ENCODE measurements around the gene SVBP.
A peak's percentile ranks its signal among the peaks of the same experiment; 100 is the strongest.
"Not testable (repeated sequence)": the region's sequence is repeated elsewhere in the genome, so short reads cannot be mapped to it uniquely, and the experiment has no call there.

The SVBP gene

DNA sequence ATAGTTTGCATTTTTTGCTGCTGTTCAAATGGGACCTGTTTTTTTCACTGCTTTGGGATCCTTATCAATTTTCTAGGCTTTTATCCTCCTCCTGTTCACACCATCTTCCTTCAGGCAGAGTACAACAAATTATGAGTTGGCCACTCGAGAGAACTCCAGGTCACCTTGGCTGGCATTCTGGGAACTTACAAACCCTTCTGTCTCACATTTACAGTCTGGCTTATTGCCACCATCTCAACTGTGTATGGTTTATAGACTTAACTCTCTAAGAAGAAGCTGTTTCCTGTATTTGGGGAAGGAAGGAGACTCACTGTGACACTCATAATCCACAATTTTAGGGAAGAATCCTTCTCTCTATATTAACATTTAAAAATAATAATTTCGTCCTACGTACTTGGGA lies 23.8 kb upstream of the SVBP start:
- no peak for DNase-seq

DNA sequence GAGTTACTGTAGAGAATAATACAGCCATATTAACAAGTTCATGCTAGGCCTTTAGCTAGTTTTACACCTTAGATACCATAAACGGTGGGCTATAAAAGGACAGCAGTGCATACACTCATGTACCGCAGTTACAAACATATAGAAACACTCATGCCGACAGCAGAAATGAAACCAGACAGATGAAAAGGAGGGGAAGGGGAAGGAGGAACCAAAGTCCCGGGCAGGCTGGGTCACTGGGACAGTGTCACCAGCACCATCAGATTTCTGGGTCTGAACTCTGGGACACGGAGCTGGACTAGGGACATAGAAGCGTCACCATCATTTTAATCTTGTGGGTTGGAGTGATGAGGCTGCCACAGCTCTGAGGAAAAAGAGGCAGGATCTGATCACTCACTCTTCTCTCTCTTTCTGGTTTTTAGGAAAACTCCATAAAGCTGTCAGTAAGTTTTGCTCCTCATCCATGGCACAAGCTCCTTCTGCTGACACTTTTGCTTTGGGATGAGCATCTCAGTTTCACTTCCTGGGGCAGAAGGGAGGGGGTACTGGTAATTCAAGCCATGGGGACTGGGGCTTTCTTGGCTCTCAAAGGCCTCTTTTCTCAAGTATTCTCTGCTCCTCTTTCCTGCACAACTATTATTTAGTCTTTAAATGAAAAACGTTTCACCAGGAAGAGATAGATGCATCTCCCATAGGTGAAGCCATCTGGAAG lies 21.4 kb upstream of the SVBP start:
- DNase-seq = no peak

DNA sequence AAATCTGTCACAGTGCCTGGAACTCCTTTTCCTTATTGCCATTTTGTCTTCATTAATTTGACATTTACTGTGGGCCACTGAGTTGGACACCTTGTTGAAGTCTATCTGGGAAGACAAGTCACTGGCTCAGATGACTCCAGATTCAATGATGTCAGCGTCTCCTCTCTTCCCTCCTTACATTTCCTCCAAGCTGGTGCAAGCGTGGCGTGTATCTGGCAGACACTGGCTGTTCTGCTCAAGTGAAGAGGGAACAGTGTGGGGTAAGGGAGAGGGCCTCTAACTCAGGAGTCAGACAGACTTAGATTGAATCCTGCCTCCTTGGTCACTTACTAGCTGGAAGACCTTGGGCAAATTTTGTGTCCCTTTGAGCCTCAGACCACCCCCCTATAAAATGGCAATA lies 20.5 kb upstream of the SVBP start:
- DNase-seq = no peak

- no peak for DNase-seq
Measured at GRCh38 chr1:42835422-42835821, 18.2 kb upstream of the SVBP start.

- DNase-seq = no peak
Measured at GRCh38 chr1:42834803-42835202, 17.6 kb upstream of the SVBP start.

DNA sequence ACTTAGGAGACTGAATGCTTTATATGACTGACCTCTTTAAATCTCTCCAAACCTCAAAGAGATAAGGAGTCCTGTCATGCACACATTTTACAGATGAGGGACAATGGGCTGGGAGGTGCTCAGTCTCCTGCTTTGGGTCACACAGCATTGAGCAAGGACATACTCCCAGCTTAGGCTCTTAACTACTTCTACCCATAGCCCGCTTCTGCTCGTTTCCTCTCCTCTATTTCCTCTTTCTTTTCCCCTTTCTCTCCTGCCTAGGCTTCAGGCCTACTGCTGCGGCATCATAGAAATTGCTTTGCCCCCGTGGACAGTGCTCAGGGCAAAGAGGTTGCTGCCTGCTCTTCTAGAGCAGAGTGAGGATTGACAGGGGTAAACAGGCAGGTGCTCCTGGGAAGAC lies 16.8 kb upstream of the SVBP start:
- DNase-seq = no peak

- DNase-seq = no peak
Measured at GRCh38 chr1:42832641-42833240, 15.5 kb upstream of the SVBP start.

- DNase-seq = no peak
Measured at GRCh38 chr1:42831273-42831672, 14.1 kb upstream of the SVBP start.

DNA sequence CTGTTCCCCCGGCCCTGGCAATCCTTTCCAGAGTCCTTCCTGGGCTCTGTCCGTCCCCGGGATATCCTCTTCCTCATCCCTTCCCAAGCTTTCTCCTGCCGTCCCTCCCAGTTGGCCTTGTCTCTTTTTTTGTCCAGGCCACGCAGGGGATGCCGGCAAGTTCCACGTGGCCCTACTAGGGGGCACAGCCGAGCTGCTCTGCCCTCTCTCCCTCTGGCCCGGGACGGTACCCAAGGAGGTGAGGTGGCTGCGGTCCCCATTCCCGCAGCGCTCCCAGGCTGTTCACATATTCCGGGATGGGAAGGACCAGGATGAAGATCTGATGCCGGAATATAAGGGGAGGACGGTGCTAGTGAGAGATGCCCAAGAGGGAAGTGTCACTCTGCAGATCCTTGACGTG lies 13.4 kb upstream of the SVBP start:
- no peak for DNase-seq

DNA sequence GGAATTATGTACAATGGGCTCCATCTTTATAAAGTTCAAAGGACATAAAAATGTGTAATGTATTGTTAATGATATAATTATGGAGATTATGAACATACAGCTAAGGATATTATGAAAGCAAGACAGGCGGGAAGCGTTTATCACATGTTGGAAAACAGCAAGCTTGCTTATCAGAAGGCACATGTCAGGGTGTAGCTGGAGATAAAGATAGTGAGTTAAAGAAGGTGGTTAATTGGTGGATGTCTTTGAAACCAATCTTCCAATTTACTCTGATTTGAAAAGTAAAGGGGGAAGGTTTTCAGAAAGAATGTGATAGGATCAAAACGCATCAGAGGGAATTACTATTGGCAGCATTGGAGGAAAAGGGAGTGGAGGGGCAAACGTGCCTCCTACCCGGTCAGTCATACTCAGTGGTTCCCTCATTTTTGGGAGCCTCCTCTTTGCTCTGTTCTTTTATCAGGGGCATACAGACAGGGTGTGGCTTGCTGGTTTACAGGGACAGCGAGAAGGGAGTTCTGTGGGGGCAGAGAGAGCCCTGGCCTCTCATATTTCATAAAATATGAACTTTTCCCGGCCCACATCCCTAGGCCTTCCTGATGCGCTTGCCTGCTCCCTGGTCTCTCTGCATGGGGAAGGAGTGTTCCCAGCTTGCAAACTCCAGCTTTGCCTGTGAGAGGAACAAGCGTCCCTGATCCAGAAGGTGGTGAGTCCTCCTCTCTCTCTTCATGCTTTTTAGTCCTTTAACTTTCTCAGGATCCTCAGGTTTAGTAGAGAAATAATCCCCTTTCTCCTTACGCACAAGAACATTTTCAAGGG lies 8.0 kb upstream of the SVBP start:
- no peak for DNase-seq

GRCh38 chr1:42824481-42825035 lies 7.4 kb upstream of the SVBP start:
- DNase-seq = peak; percentile 11

DNA sequence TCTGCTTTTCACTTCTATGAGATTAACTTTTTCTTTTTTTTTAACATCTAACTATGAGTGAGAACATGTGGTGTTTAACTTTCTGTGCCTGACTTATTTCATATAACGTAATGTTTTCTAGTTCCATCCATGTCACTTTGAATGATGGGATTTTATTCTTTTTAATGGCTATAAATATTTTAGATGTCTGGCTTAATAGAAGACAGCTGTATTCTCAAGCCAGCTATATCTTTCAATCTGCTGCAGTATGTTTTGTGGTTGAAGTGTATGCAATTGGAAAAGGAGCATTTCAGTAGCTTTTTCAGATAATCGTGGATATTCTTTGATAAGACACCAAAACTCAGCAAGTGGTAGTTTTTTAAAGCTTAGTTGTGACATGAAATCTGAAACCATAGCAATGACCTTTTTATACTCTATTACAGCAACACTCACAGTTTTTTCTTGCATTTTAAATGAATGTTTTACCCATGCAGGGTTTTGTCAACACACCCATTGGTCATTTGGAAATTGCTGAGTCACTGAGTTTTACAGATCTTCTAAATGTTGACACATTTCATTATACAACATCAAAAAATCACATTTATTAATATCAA lies 5.7 kb upstream of the SVBP start:
- peak; percentile 33 for DNase-seq

DNA sequence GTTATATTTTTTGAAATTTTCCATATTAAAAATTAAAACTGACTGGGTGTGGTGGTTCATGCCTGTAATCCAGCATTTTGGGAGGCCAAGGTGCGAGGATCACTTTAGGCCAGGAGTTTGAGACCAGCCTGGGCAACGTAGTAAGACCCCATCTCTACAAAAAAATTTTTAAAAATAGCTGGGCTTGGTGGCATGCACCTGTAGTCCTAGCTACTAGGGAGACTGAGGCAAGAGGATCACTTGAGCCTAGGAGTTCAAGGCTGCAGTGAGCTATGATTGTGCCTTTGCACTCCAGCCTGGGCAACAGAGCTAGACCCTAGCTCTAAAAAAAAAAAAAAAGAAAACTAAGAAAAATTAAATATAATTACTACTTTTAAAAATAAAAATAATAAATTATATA lies 4.5 kb upstream of the SVBP start:
- DNase-seq = no peak

DNA sequence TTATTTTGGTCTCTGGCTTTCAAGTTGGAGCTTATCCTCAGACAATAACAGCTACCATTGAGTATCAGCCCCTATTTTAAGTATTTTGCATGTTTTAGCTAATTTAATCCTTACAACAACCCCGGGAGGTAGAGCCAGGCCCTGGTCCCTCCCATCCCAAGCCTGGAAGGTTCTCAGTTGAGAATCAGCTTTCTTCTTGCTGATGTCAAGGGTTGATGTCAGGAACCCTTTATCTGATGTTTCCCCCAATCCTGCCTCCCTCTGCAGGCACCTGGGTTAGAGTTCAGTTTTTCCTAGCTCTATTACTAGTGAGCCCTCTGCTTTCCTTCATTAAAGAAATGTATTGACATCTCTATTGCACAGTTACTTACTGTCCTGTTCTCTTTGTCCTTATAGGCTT lies 3.6 kb upstream of the SVBP start:
- no peak for DNase-seq

GRCh38 chr1:42817976-42818375 lies 779 bp upstream of the SVBP start:
- no peak for DNase-seq

DNA sequence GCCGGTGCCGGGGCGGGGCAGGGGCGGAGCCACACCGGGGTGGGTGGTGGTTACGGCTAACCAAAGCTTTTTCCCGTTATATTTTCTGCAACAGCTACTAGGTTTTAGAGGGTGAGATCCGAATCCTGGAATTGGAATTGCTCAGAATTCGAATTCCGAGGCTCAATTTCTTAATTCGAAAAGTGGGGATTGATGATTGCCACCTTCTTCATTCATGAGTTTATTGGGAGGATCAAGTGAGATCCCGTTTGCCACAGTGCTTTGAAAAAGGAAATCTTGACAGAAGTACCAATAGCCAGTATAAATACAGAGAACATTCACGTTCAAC lies 207 bp upstream of the SVBP start:
- DNase-seq = no peak

GRCh38 chr1:42815941-42816584 lies 1.1 kb downstream of the SVBP start:
- DNase-seq = peak; percentile 66

DNA sequence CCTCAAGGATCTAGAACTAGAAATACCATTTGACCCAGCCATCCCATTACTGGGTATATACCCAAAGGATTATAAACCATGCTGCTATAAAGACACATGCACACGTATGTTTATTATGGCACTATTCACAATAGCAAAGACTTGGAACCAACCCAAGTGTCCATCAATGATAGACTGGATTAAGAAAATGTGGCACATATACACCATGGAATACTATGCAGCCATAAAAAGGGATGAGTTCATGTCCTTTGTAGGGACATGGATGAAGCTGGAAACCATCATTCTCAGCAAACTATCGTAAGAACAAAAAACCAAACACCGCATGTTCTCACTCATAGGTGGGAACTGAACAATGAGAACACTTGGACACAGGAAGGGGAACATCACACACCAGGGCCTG lies 2.4 kb downstream of the SVBP start:
- DNase-seq = not testable (repeated sequence)

DNA sequence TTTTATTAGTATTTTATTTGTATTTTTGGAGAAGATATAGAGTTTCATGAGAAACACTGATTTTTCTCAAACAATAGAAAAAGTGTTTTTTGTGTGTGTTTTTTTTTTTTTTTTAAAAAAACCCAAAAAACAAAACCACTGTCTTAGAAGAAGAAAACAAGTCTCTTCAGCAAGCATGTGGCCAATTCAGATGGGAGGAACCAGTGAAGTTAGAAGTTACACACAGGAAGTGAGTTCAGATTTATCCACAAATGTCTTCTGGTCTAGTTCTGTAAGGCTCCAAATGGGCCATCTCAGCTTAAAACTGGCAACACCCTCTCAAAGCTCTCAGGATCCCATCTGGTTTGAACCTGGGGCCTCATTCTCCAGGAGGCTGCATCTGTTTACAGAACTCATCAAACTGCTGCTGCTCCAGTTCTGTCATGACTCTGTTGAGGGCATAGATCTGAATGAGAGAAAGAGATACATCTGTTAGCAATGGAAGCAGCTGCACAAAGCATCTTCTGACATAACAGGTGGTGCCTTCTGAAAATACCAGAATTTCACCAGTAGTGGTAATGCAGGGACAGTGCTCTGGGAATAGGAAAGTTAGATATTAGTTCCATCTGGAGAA lies 10.0 kb downstream of the SVBP start:
- peak; percentile 18 for DNase-seq

- DNase-seq = no peak
Measured at GRCh38 chr1:42806593-42806992, 10.6 kb downstream of the SVBP start.

GRCh38 chr1:42806171-42806570 lies 11.0 kb downstream of the SVBP start:
- DNase-seq = no peak

DNA sequence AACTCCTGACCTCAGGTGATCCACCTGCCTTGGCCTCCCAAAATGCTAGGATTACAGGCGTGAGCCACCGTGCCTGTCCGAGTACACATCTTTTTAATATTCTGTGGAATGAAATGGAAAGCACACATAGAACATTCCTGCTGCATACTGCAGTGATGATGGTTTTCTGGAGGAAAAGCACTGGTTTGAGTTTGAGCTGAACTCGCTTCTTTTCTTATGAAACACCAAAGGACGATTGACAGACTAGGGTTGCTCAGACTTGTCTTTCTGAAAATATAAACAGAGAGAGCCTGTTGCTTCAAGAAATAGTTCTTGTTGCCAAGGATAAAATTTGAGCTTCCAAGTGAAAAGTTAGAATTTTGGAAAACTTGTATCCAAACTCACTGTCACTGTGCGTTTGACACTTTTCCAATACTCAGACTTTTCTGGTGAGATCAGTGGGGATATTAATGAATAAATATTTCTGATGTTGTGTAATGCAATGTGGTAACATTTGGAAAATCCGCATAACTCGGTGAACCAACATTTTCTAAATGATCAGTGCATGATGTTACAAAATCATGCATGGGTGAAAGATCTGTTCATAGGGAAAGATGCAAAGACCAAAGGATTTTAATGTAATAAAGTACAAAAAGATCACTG lies 15.2 kb downstream of the SVBP start:
- no peak for DNase-seq

Measured in DMS53 (cell line).